Neural cell (in vitro differentiated cells): ENCODE data around the gene EPHA5.

ENCODE experiments used
- CTCF ChIP-seq: fragments of 450-650 bp; IDR thresholded peaks from 2 replicates; pipeline ENCODE4 v1.5.1; 2014; ENCODE audit warnings: antibody characterized with exemption, mild to moderate bottlenecking, moderate library complexity; ENCODE audit not compliant: poor library complexity, severe bottlenecking
- EZH2 ChIP-seq: fragments of 200-600, 300-800 bp; shearing (Covaris generic), sonication (generic); IDR thresholded peaks from 2 replicates; pipeline ENCODE4 v1.6.1; 2014; ENCODE audit warnings: antibody characterized with exemption, low read length, borderline replicate concordance, mild to moderate bottlenecking; ENCODE audit not compliant: insufficient read depth, poor library complexity, severe bottlenecking
- MXI1 ChIP-seq: fragments of 450-650 bp; conservative IDR thresholded peaks from 2 replicates; pipeline ENCODE4 v1.6.1; 2014; ENCODE audit warnings: antibody characterized with exemption, mild to moderate bottlenecking; ENCODE audit not compliant: poor library complexity, severe bottlenecking
- POLR2AphosphoS5 ChIP-seq: IDR thresholded peaks from 2 replicates; pipeline ENCODE4 v1.6.1; 2012
- SMC3 ChIP-seq: fragments of 450-650 bp; conservative IDR thresholded peaks from 2 replicates; pipeline ENCODE4 v1.6.1; 2014; ENCODE audit warnings: antibody characterized with exemption, mild to moderate bottlenecking, moderate library complexity; ENCODE audit not compliant: poor library complexity
- TAF1 ChIP-seq: IDR thresholded peaks from 2 replicates; pipeline ENCODE4 v1.6.1; 2012; ENCODE audit warnings: low read depth
- TF ChIP-seq, protein P1 (sequence below): IDR thresholded peaks from 2 replicates; pipeline ENCODE4 v1.6.1; 2012; ENCODE audit warnings: borderline replicate concordance

DNA sequence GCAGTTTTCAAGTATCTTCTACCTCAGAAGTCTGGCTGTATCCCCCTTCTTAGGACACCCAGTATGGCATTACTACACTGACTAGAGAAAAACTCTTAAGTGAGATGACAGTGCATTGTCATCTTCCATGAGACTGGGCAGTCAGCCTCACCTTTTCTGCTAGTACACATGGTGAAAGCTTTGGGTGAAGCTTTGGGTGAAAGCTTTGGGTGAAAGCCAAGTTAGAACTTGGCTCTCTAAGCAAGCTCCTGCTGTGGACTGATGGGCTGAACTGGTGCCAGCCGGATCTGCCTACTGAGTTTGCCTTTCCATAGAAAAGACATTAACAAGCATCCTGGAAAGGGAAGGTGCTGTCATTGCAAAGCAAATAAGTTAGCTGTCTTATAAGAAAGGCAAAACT lies 8.8 kb downstream of the EPHA5 start:
- TF ChIP-seq EZH2, result no peak
- no peak for TF ChIP-seq CTCF
- no peak for TF ChIP-seq TAF1
- TF ChIP-seq, protein P1, sequence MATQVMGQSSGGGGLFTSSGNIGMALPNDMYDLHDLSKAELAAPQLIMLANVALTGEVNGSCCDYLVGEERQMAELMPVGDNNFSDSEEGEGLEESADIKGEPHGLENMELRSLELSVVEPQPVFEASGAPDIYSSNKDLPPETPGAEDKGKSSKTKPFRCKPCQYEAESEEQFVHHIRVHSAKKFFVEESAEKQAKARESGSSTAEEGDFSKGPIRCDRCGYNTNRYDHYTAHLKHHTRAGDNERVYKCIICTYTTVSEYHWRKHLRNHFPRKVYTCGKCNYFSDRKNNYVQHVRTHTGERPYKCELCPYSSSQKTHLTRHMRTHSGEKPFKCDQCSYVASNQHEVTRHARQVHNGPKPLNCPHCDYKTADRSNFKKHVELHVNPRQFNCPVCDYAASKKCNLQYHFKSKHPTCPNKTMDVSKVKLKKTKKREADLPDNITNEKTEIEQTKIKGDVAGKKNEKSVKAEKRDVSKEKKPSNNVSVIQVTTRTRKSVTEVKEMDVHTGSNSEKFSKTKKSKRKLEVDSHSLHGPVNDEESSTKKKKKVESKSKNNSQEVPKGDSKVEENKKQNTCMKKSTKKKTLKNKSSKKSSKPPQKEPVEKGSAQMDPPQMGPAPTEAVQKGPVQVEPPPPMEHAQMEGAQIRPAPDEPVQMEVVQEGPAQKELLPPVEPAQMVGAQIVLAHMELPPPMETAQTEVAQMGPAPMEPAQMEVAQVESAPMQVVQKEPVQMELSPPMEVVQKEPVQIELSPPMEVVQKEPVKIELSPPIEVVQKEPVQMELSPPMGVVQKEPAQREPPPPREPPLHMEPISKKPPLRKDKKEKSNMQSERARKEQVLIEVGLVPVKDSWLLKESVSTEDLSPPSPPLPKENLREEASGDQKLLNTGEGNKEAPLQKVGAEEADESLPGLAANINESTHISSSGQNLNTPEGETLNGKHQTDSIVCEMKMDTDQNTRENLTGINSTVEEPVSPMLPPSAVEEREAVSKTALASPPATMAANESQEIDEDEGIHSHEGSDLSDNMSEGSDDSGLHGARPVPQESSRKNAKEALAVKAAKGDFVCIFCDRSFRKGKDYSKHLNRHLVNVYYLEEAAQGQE, result no peak
- no peak for TF ChIP-seq MXI1
- no peak for TF ChIP-seq SMC3
- no peak for TF ChIP-seq POLR2AphosphoS5
